BLaER1 treated with 17β-estradiol and CSF1 and Interleukin-3, amounts not matched to agents 10 nM and 100 nM (cell line): ENCODE results near the gene PNPLA7.
"Not testable (repeated sequence)": the region's sequence is repeated elsewhere in the genome, so short reads cannot be mapped to it uniquely, and the experiment has no call there.

Experiments used
- H3K27ac ChIP-seq, 11 experiments: shearing (Covaris generic); formaldehyde crosslinking; 2 replicates each; pipeline ENCODE4 v1.8.1; 2022
- H3K27me3 ChIP-seq, 11 experiments: shearing (Covaris generic); formaldehyde crosslinking; 2 replicates each; pipeline ENCODE4 v1.8.1; 2022
- H3K36me3 ChIP-seq, 11 experiments: shearing (Covaris generic); formaldehyde crosslinking; 2 replicates each; pipeline ENCODE4 v1.8.1; 2022
- H3K4me1 ChIP-seq, 10 experiments: shearing (Covaris generic); formaldehyde crosslinking; 2 replicates each; pipeline ENCODE4 v1.8.1; 2022
- H3K4me2 ChIP-seq, 11 experiments: shearing (Covaris generic); formaldehyde crosslinking; 2 replicates each; pipeline ENCODE4 v1.8.1; 2022
- H3K4me3 ChIP-seq, 10 experiments: shearing (Covaris generic); formaldehyde crosslinking; 2 replicates each; pipeline ENCODE4 v1.8.1; 2022
- H3K9ac ChIP-seq, 11 experiments: shearing (Covaris generic); formaldehyde crosslinking; 2 replicates each; pipeline ENCODE4 v1.8.1; 2022
- H3K9me3 ChIP-seq, 11 experiments: shearing (Covaris generic); formaldehyde crosslinking; replicated peaks in 1 of 11; 2 replicates each; pipeline ENCODE4 v1.8.1; 2022
- H4K20me1 ChIP-seq, 11 experiments: shearing (Covaris generic); formaldehyde crosslinking; 2 replicates each; pipeline ENCODE4 v1.8.1; 2022
- Cebpa-rat ChIP-seq, 11 experiments: shearing (Covaris generic); IDR thresholded peaks; 2 replicates each; pipeline ENCODE4 v1.8.1; 2022

Gene PNPLA7

DNA sequence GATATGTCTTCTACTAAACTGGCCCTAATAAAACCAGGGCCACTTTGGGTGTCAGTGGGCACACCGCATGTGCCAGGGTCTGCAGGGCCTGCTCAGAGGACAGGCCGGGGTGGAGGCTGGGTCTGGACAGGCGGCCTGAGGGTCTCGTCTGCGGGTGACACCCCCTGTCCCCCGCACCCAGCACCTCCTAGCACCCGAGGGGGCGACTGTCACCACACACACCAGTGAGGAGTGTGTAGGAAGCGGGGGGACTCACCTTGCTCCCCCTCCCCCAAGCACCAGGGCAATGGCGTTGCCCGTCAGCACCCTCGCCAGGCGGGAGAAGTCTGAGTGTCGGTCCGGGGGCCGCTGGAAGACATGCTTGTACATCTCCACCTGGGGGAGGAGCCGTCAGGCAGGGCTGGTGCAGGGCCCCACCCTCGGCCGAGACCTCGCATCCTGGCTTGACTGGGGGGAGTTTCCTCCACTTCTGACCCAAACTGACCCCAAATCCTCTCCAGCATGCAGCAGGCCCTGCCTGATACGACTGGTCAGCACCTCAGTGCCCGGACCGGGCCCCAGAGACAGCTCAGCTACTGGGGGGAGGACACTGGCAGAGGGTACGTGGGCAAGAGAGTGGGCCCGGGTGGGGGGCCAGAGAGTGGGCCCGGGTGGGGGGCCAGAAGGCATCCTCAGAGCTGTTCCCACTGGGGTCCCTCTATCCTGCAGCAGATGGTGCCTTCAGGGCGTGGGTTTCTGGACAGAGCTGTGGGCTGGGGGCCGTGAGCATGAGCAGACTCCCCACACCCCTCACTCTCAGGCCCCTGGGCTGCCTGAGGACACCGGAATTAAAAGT lies 72.2 kb downstream of the PNPLA7 start:
- Histone ChIP-seq H4K20me1 (no peaks in the 10 kb centered on the region), H3K27ac (no peak overlapping the region), H3K27me3 (no peaks in the 10 kb centered on the region), H3K36me3 (peaks cover 0 to 30% (median 12%) of the 10 kb centered on the region in 11 experiments; a peak in 14 of 22 replicates), H3K4me3 (no peak overlapping the region), H3K9ac (no peak overlapping the region), H3K9me3 (peaks cover 41 to 47% (median 44%) of the 10 kb centered on the region in 11 experiments), H3K4me2 (no peak overlapping the region), H3K4me1 (peaks cover 15 to 31% (median 25%) of the 10 kb centered on the region in 10 experiments)
- no peak for TF ChIP-seq Cebpa-rat (IDR thresholded peaks at IDR 0.05)

DNA sequence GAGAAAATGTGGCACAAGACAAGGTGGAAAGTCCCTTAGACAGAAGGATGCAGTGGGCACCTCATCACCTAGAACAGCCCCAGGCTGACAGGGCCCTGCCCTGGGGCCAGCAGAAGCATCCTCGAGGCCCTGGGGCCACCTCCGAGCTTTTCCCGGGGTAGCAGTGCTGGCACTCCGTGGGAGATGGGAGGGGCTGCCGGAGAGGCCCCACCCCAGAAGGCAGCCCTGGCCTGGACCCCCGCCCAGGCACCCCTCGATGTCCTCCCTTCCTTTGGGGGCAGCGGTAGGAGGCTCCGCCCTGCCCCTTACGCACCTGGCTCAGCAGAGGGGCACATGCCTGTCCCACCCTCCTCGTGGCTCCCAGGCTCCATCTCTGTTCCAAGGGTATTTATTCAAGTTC lies 73.3 kb downstream of the PNPLA7 start:
- Histone ChIP-seq H3K9ac (no peak overlapping the region), H3K27ac (no peak overlapping the region), H3K36me3 (peaks cover 0 to 30% (median 12%) of the 10 kb centered on the region in 11 experiments; a peak in 14 of 22 replicates)

DNA sequence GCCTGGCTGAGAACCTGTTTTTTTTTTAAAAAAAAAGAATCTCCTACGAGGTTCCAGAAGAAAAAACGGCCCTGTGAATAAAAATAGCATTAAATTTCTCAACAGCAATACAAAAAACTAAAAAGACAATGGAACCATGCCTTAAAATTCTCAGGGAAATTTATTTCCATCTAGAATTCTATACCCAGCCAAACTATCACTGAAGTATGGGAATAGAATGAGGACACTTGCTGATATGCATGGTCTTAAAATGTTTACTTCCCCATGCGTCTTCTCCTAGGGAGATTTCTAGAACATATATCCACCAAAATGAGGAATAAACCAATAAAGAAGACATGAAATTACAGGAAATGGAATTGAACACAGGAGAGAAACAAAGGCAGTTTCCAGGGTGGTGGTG lies 74.5 kb downstream of the PNPLA7 start:
- no peak overlapping the region for H3K4me3 ChIP-seq
- H3K27me3 ChIP-seq: no peaks in the 10 kb centered on the region
- H3K4me1 ChIP-seq: peaks cover 7 to 20% (median 14%) of the 10 kb centered on the region in 10 experiments
- peaks cover 47 to 61% (median 57%) of the 10 kb centered on the region in 11 experiments for H3K9me3 ChIP-seq
- H4K20me1 ChIP-seq: no peaks in the 10 kb centered on the region
- no peak for TF ChIP-seq Cebpa-rat (IDR thresholded peaks at IDR 0.05)
- H3K27ac ChIP-seq: no peak overlapping the region
- no peak overlapping the region for H3K9ac ChIP-seq
- no peak overlapping the region for H3K4me2 ChIP-seq
- H3K36me3 ChIP-seq: peaks cover 0 to 30% (median 12%) of the 10 kb centered on the region in 11 experiments; a peak in 14 of 22 replicates

More for the DNA sequence above, 73.3 kb downstream of the PNPLA7 start:
- Histone ChIP-seq H3K9me3 (peaks cover 47 to 58% (median 55%) of the 10 kb centered on the region in 11 experiments), H3K4me2 (no peak overlapping the region), H3K4me1 (peaks cover 8 to 20% (median 16%) of the 10 kb centered on the region in 10 experiments), H3K4me3 (no peak overlapping the region), H4K20me1 (no peaks in the 10 kb centered on the region), H3K27me3 (no peaks in the 10 kb centered on the region)
- TF ChIP-seq Cebpa-rat (IDR thresholded peaks at IDR 0.05): no peak

DNA sequence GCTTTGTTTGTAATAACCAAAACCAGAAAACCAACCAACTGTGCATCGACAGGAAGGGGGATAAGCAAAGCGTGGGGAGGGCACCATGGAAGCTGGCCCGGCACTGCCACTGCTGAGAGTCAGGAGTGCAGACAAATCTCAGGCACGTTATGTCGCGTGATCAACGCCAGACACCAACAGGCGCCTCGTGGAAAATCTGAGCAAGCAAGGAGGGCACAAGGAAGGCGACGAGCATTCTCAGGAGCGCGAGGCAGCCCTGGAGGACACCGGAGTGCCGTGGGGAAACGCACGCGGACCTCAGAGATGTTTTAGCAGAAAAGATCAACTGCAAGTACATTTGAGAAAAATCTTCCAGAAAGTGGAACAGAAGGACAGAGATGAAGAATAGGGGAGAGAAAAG lies 75.9 kb downstream of the PNPLA7 start:
- Histone ChIP-seq H4K20me1 (no peaks in the 10 kb centered on the region), H3K36me3 (peaks cover 0 to 30% (median 12%) of the 10 kb centered on the region in 11 experiments; a peak in 14 of 22 replicates), H3K27ac (no peak overlapping the region), H3K9ac (no peak overlapping the region), H3K9me3 (peaks cover 47 to 61% (median 57%) of the 10 kb centered on the region in 11 experiments), H3K4me2 (no peak overlapping the region), H3K4me1 (peaks cover 12 to 34% (median 26%) of the 10 kb centered on the region in 10 experiments), H3K4me3 (no peak overlapping the region), H3K27me3 (no peaks in the 10 kb centered on the region)
- TF ChIP-seq Cebpa-rat (IDR thresholded peaks at IDR 0.05): no peak

DNA sequence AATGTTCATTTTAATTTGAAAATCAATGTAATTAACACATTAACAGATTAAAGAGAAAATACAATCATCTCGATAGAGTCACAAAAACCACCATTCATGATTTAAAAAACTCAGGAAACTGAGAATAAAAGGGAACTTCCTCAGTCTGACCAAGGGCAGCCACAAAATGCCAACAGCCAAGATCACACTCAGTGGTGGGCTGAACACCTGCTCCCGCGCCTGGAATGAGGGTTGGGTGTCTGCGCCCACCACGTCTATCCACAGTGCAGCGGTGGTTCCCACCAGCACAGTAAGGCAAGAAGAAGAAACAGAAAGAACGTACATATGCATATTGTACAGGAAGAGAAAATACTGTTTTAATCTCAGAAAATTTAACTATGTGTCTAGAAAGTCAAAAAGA lies 79.4 kb downstream of the PNPLA7 start:
- peaks cover 0 to 25% (median 8%) of the 10 kb centered on the region in 11 experiments; a peak in 11 of 22 replicates for H3K36me3 ChIP-seq
- no peak overlapping the region for H3K9ac ChIP-seq
- no peaks in the 10 kb centered on the region; a peak in 1 of 22 replicates for H4K20me1 ChIP-seq
- H3K27me3 ChIP-seq: no peaks in the 10 kb centered on the region
- no peak for TF ChIP-seq Cebpa-rat (IDR thresholded peaks at IDR 0.05)
- no peak overlapping the region for H3K4me3 ChIP-seq
- H3K4me1 ChIP-seq: peaks cover 12 to 41% (median 29%) of the 10 kb centered on the region in 10 experiments
- H3K4me2 ChIP-seq: peak overlapping the region; percentile 38 to 76 (median 65)
- H3K9me3 ChIP-seq: peaks cover 33 to 42% (median 40%) of the 10 kb centered on the region in 11 experiments
- no peak overlapping the region for H3K27ac ChIP-seq

DNA sequence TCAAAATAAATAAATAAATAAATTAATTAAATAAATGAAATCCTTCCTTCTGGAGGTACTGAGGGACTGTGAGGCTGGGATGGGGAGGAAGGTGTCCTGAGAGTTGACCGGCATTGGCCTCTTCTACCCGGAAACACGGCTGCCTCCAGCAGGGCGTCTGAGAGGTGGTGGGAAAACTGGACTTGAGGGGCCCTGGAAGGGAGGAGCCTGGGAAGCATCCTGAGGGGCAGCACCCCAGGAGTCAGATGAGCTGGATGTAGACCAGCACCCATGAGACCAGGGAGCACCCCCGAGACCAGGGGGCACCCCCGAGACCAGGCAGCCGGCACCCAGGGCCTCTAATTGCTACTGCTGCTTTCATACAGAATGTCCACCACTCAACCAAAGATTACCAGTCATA lies 82.3 kb downstream of the PNPLA7 start:
- Histone ChIP-seq H3K4me3 (no peak overlapping the region), H4K20me1 (peaks cover 0 to 7% (median 0%) of the 10 kb centered on the region in 11 experiments; a peak in 1 of 22 replicates), H3K36me3 (peaks cover 0 to 3% (median 0%) of the 10 kb centered on the region in 11 experiments; a peak in 2 of 22 replicates), H3K4me2 (peak overlapping the region in 2 of 11 experiments; percentile 18 to 32; a peak in 2 of 22 replicates), H3K4me1 (peaks cover 12 to 46% (median 30%) of the 10 kb centered on the region in 10 experiments), H3K27ac (no peak overlapping the region), H3K27me3 (peaks cover 0 to under 1% (median 0%) of the 10 kb centered on the region in 11 experiments; a peak in 3 of 22 replicates), H3K9me3 (peaks cover 4 to 13% (median 12%) of the 10 kb centered on the region in 11 experiments; a peak in 21 of 22 replicates), H3K9ac (no peak overlapping the region)
- TF ChIP-seq Cebpa-rat (IDR thresholded peaks at IDR 0.05): no peak

DNA sequence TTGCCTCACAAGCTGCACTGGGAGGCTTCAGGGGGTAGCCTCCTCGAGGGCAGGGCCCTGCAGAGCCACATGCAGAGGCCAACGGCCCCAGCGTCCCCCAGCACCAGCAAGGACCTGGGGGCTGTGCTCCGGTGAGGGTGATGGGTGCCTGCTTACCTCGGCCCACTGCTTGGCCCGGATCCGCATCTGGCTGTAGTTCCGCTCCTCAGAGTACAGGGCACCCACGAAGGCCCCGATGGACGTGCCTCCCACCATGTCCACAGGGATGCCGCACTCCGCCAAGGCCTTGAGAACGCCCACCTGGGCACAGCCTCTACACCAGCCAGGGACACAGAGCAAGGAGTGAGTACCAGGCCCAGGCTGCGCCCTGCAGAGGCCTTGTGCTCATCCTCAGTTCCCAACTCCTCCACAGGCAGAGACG lies 83.0 kb downstream of the PNPLA7 start:
- H3K4me2 ChIP-seq: no peak overlapping the region
- H3K9me3 ChIP-seq: peaks cover 0 to 6% (median 5%) of the 10 kb centered on the region in 11 experiments; a peak in 14 of 22 replicates
- TF ChIP-seq Cebpa-rat (IDR thresholded peaks at IDR 0.05): no peak
- no peak overlapping the region for H3K27ac ChIP-seq
- peaks cover 16 to 53% (median 37%) of the 10 kb centered on the region in 10 experiments for H3K4me1 ChIP-seq
- peaks cover 0 to 14% (median 0%) of the 10 kb centered on the region in 11 experiments; a peak in 1 of 22 replicates for H4K20me1 ChIP-seq
- H3K36me3 ChIP-seq: no peaks in the 10 kb centered on the region
- no peak overlapping the region for H3K9ac ChIP-seq
- H3K27me3 ChIP-seq: peaks cover 0 to 8% (median 7%) of the 10 kb centered on the region in 11 experiments; a peak in 14 of 22 replicates
- no peak overlapping the region for H3K4me3 ChIP-seq

DNA sequence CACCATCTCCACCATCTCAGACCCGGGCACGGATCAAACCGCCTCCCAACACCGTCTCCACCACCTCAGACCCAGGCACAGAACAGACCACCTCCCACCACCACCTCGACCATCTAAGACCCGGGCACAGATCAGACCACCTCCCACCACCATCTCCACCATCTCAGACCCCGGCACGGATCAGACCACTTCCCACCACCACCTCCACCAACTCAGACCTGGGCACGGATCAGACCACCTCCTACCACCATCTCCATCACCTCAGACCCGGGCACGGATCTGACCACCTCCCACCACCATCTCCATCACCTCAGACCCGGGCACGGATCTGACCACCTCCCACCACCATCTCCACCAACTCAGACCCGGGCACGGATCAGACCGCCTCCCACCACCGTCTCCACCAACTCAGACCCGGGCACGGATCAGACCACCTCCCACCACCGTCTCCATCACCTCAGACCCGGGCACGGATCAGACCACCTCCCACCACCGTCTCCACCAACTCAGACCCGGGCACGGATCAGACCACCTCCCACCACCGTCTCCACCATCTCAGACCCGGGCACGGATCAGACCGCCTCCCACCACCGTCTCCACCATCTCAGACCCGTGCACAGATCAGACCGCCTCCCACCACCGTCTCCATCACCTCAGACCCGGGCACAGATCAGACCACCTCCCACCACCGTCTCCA lies 83.7 kb downstream of the PNPLA7 start:
- H3K9me3 ChIP-seq, H3K27ac ChIP-seq, H3K4me2 ChIP-seq, H3K36me3 ChIP-seq, H3K4me3 ChIP-seq, H3K9ac ChIP-seq: not testable (repeated sequence)
- H4K20me1 ChIP-seq: peaks cover 0 to 15% (median 0%) of the 10 kb centered on the region in 11 experiments; a peak in 1 of 22 replicates
- peaks cover 22 to 55% (median 39%) of the 10 kb centered on the region in 10 experiments for H3K4me1 ChIP-seq
- peaks cover 0 to 14% (median 12%) of the 10 kb centered on the region in 11 experiments; a peak in 14 of 22 replicates for H3K27me3 ChIP-seq
